Measurements from ENCODE around the gene FAM78B. TPM values are rescaled to one million over a fixed set of nuclear protein-coding genes. Genes with fewer than 3 reads are reported as not detected.

FAM78B gene
- total RNA-seq, 1 experiment from 2014 or later = 0.41 TPM

DNA sequence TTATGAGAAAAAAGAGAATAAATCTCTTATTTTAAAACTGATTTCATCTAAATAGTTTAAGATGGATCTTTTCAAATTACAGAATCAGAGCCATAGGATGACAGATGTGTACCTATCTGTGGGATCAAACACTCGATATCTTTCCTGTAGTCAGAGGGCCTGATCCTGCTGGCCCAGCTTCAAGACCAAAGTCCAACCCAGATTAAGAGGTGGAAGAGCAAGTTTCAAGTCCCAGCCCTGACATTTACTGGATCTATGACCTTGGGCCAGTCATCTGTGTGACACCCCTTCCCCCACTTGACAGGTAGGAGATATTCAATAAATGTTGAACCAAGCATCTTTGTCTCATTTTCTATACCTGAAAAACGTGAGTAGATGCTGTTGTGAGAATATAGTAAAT lies 140.7 kb downstream of the FAM78B start:
- DNase-seq (ENCODE audit: low read depth, low spot score) = no peak
- intact Hi-C loops (cut with micrococcal nuclease; ENCODE audit: unreplicated experiment) (no loop called here), in situ Hi-C loops (cut with HindIII; ENCODE audit: low pct_unique_long_range_greater_than_20kb, low sequenced_read_pairs) (no loop called here)
- no peak for ATAC-seq
- Histone ChIP-seq H3K4me1 (ENCODE audit: control insufficient read depth, insufficient read depth, low read length) (no peaks in the 10 kb centered on the region), H3K27ac (ENCODE audit: low read length) (no peak overlapping the region), H3K4me3 (ENCODE audit: low read depth in 2 of 2, low read length in 2 of 2) (no peak overlapping the region), H3K27me3 (ENCODE audit: control insufficient read depth, insufficient read depth, low read length) (no peaks in the 10 kb centered on the region), H3K36me3 (ENCODE audit: control insufficient read depth, insufficient read depth, low read length) (no peaks in the 10 kb centered on the region), H3K9me3 (ENCODE audit: control insufficient read depth, insufficient read depth, low read depth, low read length) (no peaks in the 10 kb centered on the region)
- ChIA-PET POLR2A (no interaction called here), CTCF (no interaction called here)
- no TSS peak for BruUV-seq (replicated peaks)
- TF ChIP-seq POLR2AphosphoS5 (IDR thresholded peaks at IDR 0.05; ENCODE audit: low read depth, low read length) = no peak

DNA sequence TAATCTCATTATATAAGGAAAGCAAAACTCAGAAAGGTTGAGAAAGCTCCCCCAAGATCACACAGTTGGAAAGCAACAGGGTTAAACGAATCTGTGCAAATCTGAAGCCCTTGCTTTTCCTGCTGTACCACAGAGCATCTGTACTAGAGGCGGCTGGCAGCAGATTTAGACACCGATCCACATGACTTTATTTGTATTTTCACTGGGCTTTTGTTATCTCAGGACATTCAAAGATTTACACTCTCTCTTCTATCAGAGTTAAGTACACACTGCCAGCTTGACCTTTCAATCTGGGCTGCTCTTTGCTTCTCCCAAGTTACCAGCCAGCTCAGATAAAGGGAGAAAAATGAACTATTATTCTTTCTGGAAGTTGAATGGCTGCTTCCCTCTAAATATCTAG lies 146.6 kb downstream of the FAM78B start:
- CTCF ChIA-PET = no interaction called here
- TF ChIP-seq TCF7L2 (IDR thresholded peaks at IDR 0.05; ENCODE audit: low read depth, low read length) = no peak
- TF ChIP-seq, protein P1, sequence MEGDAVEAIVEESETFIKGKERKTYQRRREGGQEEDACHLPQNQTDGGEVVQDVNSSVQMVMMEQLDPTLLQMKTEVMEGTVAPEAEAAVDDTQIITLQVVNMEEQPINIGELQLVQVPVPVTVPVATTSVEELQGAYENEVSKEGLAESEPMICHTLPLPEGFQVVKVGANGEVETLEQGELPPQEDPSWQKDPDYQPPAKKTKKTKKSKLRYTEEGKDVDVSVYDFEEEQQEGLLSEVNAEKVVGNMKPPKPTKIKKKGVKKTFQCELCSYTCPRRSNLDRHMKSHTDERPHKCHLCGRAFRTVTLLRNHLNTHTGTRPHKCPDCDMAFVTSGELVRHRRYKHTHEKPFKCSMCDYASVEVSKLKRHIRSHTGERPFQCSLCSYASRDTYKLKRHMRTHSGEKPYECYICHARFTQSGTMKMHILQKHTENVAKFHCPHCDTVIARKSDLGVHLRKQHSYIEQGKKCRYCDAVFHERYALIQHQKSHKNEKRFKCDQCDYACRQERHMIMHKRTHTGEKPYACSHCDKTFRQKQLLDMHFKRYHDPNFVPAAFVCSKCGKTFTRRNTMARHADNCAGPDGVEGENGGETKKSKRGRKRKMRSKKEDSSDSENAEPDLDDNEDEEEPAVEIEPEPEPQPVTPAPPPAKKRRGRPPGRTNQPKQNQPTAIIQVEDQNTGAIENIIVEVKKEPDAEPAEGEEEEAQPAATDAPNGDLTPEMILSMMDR (IDR thresholded peaks at IDR 0.05) = no peak
- in situ Hi-C loops (cut with HindIII; ENCODE audit: low pct_unique_long_range_greater_than_20kb, low sequenced_read_pairs) (no loop called here), intact Hi-C loops (cut with micrococcal nuclease; ENCODE audit: unreplicated experiment) (no loop called here)
- H3K36me3 ChIP-seq (ENCODE audit: control insufficient read depth, insufficient read depth, low read length) = no peaks in the 10 kb centered on the region
- H3K27ac ChIP-seq (ENCODE audit: low read length) = no peak overlapping the region
- no TSS peak for BruUV-seq (replicated peaks)
- H3K9me3 ChIP-seq (ENCODE audit: control insufficient read depth, insufficient read depth, low read depth, low read length) = no peaks in the 10 kb centered on the region
- no peak overlapping the region for H3K4me3 ChIP-seq (ENCODE audit: low read depth in 2 of 2, low read length in 2 of 2)
- 0 out of 2 replicates have a peak, but pooled peaks cover 4% of the 10 kb centered on the region for H3K27me3 ChIP-seq (ENCODE audit: control insufficient read depth, insufficient read depth, low read length)
- no peak for DNase-seq (ENCODE audit: low read depth, low spot score)
- H3K4me1 ChIP-seq (ENCODE audit: control insufficient read depth, insufficient read depth, low read length) = no peaks in the 10 kb centered on the region
- POLR2A ChIA-PET = no interaction called here
- ATAC-seq = no peak

Small RNA genes lying within 50 kb of the gene (microRNA-seq; reads per million reads assigned to microRNA genes)
- not detected for gene MIR921 (ENCODE audit: unreplicated experiment)
